Ascending aorta (tissue), 2 donors: Measurements from ENCODE around the gene PIK3CD. TPM values are rescaled to one million over a fixed set of nuclear protein-coding genes. Genes with fewer than 3 reads are reported as not detected.
"Not testable (repeated sequence)": the region's sequence is repeated elsewhere in the genome, so short reads cannot be mapped to it uniquely, and the experiment has no call there.

ENCODE experiments used
- DNase-seq, 2 donors: peaks; one replicate each; pipeline ENCODE4 v3.0.0-alpha.2; 2019; ENCODE audit warnings: low spot score in 2 of 2
- H3K27ac ChIP-seq, 2 donors: fragments of 200-600 bp; sonication (generic); one replicate each; pipeline ENCODE4 v1.5.1; 2016 to 2017; ENCODE audit warnings: mild to moderate bottlenecking in 1 of 2
- H3K27me3 ChIP-seq: fragments of 200-600 bp; sonication (generic); one replicate; pipeline ENCODE4 v1.5.1; 2017
- H3K36me3 ChIP-seq, 2 donors: fragments of 200-600 bp; sonication (generic); one replicate each; pipeline ENCODE4 v1.5.1; 2016
- H3K4me1 ChIP-seq, 2 donors: fragments of 200-600 bp; sonication (generic); one replicate each; pipeline ENCODE4 v1.5.1; 2016 to 2017; ENCODE audit warnings: mild to moderate bottlenecking in 1 of 2
- H3K4me3 ChIP-seq, 2 donors: fragments of 200-600 bp; sonication (generic); one replicate each; pipeline ENCODE4 v1.5.1; 2016 to 2017; ENCODE audit warnings: mild to moderate bottlenecking in 1 of 2
- H3K9me3 ChIP-seq, 2 donors: fragments of 200-600 bp; sonication (generic); one replicate each; pipeline ENCODE4 v1.5.1; 2016
- CTCF ChIP-seq, 3 experiments: fragments of 200-600 bp in 2 of 3; fragments of 450-650 bp in 1 of 3; sonication (generic) in 2 of 3; IDR thresholded peaks; one replicate each; pipeline ENCODE4 v1.5.1; 2016 to 2019; ENCODE audit warnings: antibody characterized with exemption in 3 of 3, mild to moderate bottlenecking in 1 of 3, moderate library complexity in 1 of 3
- intact Hi-C: fragments of 100-400 bp; cut with DNase I; formaldehyde crosslinking; loops from one replicate; pipeline ENCODE4 v1.15.1; 2023
- total RNA-seq: library from RNA; depleted of rRNA; stranded (reverse); fragments of >200 nt; gene quantifications from one replicate; pipeline ENCODE4 v1.1.0, GENCODE V29; 2016

PIK3CD gene
- total RNA-seq, 1 donor from 2014 or later = 19.7 TPM

- H3K27ac ChIP-seq = no peak overlapping the region
- intact Hi-C loops = no loop called here
- no peak overlapping the region for H3K4me3 ChIP-seq
- no peaks in the 10 kb centered on the region for H3K9me3 ChIP-seq
- H3K27me3 ChIP-seq = no peaks in the 10 kb centered on the region
- H3K4me1 ChIP-seq = no peaks in the 10 kb centered on the region
- no peak for DNase-seq
- H3K36me3 ChIP-seq = peaks cover 20 to 21% of the 10 kb centered on the region in 2 donors
- TF ChIP-seq CTCF (IDR thresholded peaks at IDR 0.05) = peak in 2 of 3 experiments; percentile 38 to 47
Measured at GRCh38 chr1:9615316-9616063, 36.0 kb upstream of the PIK3CD start.

GRCh38 chr1:9618909-9619679 lies 32.4 kb upstream of the PIK3CD start:
- H3K27me3 ChIP-seq = no peaks in the 10 kb centered on the region
- no peaks in the 10 kb centered on the region for H3K9me3 ChIP-seq
- no peaks in the 10 kb centered on the region for H3K4me1 ChIP-seq
- no peak for DNase-seq
- intact Hi-C loops = no loop called here
- TF ChIP-seq CTCF (IDR thresholded peaks at IDR 0.05) = no peak
- H3K27ac ChIP-seq = no peak overlapping the region
- no peak overlapping the region for H3K4me3 ChIP-seq
- H3K36me3 ChIP-seq = no peaks in the 10 kb centered on the region

GRCh38 chr1:9621032-9621431 lies 30.5 kb upstream of the PIK3CD start:
- Histone ChIP-seq H3K36me3 (no peaks in the 10 kb centered on the region), H3K27ac (no peak overlapping the region), H3K4me3 (no peak overlapping the region), H3K27me3 (no peaks in the 10 kb centered on the region), H3K4me1 (no peaks in the 10 kb centered on the region), H3K9me3 (no peaks in the 10 kb centered on the region)
- DNase-seq = no peak
- TF ChIP-seq CTCF (IDR thresholded peaks at IDR 0.05) = no peak
- intact Hi-C loops = no loop called here

GRCh38 chr1:9624081-9624480 lies 27.4 kb upstream of the PIK3CD start:
- H3K27ac ChIP-seq = no peak overlapping the region
- DNase-seq = no peak
- no peaks in the 10 kb centered on the region for H3K27me3 ChIP-seq
- no peaks in the 10 kb centered on the region for H3K9me3 ChIP-seq
- no peak overlapping the region for H3K4me3 ChIP-seq
- no peak for TF ChIP-seq CTCF (IDR thresholded peaks at IDR 0.05)
- intact Hi-C loops = no loop called here
- no peaks in the 10 kb centered on the region for H3K36me3 ChIP-seq
- no peaks in the 10 kb centered on the region for H3K4me1 ChIP-seq

GRCh38 chr1:9625030-9625429 lies 26.5 kb upstream of the PIK3CD start:
- H3K36me3 ChIP-seq, H3K9me3 ChIP-seq, H3K4me1 ChIP-seq, DNase-seq, H3K27me3 ChIP-seq, H3K27ac ChIP-seq, H3K4me3 ChIP-seq: not testable (repeated sequence)
- intact Hi-C loops = loop anchor here (5.0 kb wide), 1 partner anchor 62 kb away; no protein-coding TSS in a partner anchor

GRCh38 chr1:9626201-9626608 lies 25.3 kb upstream of the PIK3CD start:
- Histone ChIP-seq H3K27ac (no peak overlapping the region), H3K4me3 (peak overlapping the region in 1 of 2 donors; percentile 53), H3K27me3 (no peaks in the 10 kb centered on the region), H3K9me3 (no peaks in the 10 kb centered on the region), H3K36me3 (no peaks in the 10 kb centered on the region), H3K4me1 (no peaks in the 10 kb centered on the region)
- DNase-seq = no peak
- intact Hi-C loops = loop anchor here (5.0 kb wide), 1 partner anchor 61 kb away; no protein-coding TSS in a partner anchor
- TF ChIP-seq CTCF (IDR thresholded peaks at IDR 0.05) = no peak
